SIG-M5 (cell line): ENCODE data around the gene PARN.
"Not testable (repeated sequence)": the region's sequence is repeated elsewhere in the genome, so short reads cannot be mapped to it uniquely, and the experiment has no call there.

Experiments
- DNase-seq: peaks from one replicate; lab custom pipeline; 2025; lab: John Stamatoyannopoulos, UW

PARN gene

DNA sequence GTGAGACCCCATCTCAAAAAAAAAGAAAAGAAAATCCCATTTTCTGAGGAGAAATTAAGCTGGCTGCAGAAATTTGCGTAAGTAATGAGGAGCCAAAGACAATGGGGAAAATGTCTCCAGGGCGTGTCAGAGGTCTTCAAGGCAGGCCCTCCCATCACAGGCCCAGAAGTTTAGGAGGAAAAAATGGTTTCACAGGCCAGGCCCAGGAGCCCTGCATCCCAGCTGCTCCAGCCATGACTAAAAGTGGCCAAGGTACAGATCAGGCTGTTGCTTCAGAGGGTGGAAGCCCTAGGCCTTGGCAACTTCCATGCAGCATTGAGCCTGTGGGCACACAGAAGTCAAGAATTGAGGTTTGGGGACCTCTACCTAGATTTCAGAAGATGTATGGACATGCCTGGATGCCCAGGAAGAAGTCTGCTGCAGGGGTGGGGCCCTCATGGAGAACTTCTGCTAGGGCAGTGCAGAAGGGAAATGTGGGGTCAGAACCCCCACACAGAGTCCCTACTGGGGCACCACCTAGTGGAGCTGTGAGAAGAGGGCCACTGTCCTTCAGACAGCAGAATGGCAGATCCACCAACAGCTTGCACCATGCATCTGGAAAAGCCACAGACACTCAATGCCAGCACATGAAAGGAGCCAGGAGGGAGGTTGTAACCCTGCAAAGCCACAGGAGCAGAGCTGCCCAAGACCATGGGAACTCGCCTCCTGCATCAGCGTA lies 55.2 kb downstream of the PARN start:
- not testable (repeated sequence) for DNase-seq

DNA sequence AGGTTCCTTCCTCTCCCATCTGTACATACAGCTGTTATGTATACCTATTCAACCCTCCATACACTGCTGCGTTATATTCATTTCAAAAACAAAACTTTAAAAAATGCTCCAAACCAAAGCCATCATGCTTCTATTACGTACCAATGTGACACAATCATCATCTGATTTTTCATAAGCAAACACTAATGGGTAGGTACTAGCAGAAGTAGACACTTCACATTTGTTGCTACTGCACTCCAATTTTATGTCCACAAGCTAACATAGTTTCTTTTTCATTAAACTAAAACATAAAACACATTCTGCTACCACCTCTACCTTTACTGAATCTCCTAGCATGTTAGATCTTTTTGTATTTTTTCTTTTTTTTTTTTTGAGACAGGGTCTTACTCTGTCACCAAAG lies 57.5 kb downstream of the PARN start:
- no peak for DNase-seq

DNA sequence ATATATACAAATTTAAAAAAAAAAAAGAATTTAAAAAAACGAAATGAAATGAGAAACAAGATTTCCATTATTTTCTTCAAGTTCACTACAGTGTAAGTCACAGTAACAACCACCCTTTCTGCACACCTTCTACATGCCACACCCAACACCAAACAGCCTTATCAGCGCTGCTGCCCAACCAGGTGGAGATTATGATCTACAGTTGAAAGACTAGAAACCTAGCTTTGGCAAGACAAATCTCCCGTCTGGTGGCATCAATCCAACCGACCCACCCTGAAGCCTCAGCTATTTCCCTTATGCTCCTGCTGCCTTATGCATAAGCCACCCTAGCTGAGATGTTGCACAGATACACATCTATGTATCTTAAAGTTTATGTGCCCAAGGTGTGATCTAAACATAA lies 60.8 kb downstream of the PARN start:
- no peak for DNase-seq

DNA sequence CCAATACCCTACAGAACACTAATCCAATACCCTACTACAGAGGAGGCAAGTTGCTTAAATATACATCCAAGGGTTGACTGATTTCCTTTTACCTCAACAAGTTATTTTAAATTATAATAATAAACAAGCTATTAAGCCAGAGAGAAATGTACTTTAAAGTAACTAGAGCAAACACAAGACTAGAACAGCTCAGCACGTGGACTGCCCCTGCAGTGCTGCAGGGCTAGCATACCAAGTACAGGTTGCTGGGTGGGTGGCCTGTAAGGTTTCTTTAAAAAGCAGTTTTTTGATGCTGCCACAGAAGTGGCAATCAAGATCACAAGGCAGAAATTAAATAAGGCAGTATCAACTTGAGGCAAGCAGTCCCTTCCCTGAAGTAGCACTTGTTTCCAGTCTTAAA lies 63.5 kb downstream of the PARN start:
- no peak for DNase-seq

DNA sequence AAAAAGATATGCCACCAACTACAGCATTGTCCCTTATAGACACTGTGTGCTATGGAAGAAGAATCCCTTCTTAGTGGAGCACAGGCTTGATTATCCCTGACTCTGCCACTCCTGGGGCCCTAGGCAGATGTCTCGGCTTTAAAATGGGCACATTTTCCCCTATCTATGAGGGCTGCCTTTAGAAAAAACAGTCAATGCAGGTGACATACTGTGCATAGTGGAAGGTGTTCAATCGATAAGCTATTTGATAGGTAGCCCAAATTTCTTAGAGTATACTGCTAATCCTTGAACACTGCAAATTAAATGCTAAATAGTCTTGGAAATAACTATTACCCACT lies 64.4 kb downstream of the PARN start:
- DNase-seq = no peak

DNA sequence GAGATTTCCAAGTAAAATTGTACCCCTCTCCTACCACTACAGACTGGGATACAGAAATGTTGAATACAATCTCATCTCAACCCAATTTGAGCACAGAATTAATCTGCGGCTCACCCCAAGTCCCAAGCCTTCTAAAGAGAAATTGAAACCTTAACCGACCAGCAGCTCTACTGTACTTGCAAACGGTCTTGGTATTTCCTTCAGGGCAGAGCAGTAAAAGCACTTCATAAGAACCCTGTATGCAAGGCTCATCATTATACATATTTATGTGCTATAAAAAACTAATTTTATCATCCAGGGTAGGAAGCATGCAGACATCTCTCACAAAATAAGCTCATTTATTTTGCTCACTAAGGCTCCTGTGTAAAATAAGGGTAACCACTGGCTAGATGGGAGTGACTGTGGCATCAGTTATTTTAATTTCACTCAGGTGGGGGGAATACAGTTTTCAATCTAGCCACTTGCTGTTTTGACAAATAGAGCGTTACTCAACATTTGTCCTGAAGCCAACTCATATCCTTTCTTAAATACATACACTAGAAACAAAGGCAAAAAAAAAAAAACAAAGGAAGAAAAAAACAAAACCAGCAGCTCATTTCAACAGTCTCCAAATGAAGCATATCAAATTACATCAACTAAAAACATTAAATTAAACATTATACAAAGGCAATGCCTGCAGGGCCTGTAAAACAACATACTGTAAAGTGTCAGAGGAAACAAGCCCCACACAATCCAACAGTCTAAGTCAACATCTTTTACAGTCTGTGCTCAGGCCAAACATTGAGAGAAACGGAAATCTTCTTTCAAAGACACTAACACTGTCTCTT lies 65.0 kb downstream of the PARN start:
- DNase-seq = no peak

DNA sequence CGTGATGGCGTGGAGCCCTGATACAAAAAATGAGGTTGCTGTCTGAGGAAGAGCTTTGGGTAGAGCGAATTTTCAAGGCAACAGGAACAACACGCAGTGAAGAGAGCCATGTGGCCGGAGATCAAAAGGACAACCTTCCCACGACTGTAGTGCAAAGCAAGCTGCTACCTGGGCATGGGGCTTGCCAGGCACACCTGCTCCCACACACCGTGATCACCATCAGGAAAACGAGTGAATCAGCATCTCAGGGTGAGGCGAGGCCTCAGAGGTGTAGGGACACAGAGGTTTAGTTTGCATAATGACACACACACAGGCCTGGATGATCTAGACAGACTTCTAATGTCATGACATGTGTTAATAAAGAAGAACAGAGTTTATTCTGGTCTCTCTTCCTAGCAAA lies 65.7 kb downstream of the PARN start:
- DNase-seq = no peak

DNA sequence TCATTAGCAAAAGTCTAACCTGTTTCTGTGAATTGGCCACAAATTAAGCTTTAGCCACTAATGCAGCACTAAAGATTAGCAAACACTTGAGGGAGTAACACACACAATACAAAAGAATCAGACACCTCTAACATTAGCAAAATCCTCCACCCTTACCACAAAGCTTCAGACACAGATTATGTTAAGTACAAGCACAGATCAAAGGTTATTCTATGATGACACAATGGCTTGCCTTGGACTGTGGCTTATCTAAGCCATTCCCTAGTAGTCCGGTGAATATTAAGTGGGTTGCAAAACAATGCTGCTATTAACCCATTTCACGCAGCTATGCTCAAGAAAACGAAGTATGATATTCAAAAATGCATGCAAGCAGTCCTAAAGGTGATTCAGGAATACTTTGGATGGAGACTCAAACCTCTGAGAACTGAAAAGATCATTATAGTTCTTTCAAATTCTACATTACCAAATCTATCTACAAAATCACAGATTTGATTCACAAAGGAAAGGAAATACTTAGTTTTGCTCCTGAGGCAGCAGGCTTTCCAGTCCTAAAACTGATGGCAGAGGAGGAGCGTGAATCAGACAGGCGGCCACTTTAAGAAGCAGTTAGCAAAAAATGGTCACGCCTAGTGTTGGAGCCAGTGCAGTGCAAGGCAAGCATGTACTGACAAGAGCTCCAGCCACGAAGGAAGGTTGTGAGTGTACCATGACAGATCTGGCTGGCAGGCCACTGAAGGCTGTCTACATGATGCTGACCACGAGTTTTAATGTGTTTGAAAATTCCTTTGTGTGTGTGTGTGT lies 67.2 kb downstream of the PARN start:
- no peak for DNase-seq

DNA sequence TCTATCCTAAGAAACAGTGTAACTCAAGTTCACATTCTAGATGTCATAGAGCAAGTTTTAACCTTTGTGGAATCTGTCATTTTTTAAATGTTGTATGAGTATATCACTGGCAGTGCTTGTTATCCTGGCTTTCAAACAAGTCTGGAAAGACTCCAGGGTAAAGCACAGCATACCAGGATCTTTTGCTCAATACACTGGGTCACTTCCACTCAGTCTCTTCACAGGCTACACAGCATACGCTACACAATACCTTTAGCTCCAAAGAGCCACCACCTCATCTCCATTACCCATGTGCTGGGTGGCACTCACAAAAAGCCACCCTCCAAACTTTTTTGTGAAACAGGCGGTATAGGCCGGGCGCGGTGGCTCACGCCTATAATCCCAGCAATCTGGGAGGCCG lies 69.5 kb downstream of the PARN start:
- DNase-seq = no peak

DNA sequence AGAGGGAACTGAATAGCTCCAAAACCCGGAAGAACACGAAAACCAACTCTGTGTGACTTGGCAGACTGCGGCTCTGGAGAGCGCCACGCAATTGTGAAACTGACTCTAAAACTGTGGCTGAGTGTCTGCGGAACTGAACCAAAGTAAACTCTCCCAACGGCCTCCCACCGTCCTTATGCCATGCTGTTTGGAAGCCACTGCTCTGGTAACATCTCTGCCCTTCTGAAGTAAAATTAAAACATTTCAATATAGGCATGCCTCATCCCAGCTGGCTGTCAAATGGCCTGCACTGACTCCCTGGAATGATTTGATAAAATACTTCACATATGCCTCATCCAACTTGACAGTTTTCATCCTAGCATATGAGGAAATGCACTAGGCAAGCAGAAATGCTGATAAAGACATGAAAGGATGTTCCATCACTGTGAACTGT lies 70.2 kb downstream of the PARN start:
- peak; percentile 74 for DNase-seq

DNA sequence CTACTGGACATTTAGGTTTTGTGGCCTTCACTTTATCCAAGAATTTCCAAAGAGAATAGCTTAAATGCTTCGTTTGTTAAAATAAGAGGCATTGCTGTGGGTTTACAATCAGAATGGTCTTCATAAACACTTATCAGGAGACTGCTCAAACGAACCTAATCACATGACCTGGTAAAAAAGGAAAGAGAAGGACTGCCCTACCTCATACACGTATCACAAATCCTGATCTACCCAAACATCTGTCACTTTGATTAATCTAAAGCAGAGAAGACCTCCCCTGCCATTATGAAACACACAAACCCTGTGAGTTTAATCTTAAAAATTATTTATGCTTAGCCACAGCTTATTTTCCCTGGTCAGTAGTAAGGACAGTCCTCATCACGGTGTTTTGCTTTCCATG lies 76.6 kb downstream of the PARN start:
- no peak for DNase-seq

DNA sequence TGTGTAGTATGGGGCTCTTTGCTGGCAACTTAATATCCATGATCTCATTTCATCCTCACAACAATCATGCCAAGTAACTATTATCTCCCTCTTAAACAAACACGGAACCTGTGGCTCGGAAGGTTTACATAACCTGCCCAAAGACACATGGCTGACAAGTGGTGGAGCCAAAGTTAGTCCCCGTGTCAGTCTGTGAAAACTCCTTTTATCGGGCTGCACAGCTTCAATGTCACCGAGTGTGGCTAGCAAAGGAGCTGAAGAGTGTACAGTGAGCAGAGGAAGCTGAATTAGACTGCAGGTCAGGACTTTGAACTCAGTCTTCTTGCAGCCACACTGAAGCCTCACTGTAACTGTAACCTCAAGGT lies 80.3 kb downstream of the PARN start:
- DNase-seq = no peak

DNA sequence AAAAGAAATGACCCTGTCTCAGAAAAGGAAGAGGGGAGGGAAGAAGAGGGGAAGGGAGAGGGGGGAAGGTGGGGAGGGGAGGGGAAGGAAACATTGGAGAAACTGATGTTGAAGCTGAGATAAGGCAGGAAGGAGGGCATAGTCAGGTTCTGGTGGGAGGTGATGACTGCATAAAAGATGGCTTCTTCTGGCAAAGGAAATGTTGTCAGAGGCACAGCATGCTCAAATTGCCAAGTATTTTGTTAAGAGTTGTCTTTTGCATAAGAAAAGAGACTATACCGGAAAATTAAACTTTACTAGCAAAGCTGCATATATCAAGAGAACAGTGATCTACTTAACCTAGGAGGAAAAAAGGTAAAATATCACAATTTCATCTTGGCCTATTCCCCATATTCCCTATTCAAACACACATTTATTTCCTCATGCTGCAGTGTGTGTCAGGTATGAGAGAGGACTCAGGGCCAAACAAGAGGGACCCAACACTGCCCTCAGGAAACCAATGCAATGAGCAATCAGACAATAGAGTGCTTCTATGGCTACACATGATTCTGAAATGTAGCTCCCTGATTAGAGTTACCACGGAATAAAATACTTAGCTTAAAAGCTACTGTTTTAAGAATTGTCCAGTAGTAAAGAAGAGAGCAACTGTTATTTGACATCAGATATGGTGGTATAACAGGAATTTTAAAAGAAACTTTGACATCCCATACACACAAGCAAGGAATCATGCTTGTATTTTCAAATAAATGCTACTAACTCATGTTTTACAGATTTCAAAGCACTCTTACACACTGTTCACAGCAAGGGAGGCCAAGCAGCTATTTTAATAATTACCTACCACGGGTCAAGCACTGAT lies 80.9 kb downstream of the PARN start:
- no peak for DNase-seq

DNA sequence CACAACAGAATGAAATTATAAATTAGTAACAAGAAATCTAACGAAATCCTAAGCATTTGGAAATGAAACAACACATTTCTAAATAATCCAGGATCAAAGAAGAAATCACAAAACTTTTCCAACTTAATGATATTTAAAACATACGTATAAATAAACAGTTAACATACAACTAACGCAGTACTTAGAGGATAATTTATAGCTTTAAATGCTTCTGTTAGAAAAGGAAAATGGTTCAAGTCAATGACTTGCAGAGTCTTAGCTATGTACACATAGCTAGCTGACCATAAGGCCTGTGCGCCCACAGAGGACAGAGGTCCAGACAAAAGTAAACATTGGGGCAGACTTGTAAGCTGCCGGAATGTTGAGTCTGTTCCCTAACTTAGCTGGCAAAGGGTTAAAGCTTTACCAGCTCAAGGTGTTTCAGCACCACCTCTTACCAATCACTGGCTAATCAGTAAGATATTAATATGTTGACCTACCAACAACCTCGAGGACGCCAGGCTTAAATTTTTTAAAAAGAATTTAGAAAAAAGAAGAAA lies 84.6 kb downstream of the PARN start:
- no peak for DNase-seq

DNA sequence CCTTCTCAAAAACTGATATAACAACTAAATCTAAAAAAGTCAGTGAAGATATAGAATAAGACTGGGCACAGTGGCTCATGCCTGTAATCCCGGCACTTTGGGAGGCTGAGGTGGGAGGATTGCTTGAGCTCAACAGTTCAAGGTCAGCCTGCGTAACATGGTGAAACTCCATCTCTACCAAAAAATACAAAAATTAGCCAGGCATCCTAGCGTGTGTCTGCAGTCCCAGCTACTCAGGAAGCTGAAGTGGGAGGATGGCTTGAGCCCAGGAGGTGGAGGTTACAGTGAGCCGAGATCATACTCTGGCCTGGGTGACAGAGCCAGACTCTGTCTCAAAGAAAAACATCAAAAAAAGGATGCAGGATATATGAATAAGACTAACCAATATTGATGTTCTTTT lies 85.2 kb downstream of the PARN start:
- DNase-seq = not testable (repeated sequence)

DNA sequence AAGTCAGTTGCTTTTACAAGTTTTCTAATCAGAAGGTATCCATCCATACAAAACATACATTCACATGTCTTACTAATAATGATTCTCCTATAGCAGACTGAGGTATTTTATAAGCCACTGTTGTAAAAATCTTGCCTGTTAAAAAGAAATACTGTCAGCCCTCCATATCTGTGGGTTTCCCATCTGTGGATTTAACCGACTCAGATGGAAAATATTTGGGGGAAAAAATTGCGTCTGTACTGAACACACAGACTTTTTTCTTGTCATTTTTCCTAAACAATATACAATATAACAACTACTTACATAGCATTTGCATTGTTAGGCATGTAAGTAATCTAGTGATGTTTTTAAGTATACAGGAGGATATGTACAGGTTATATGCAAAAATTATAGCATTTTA lies 90.4 kb downstream of the PARN start:
- DNase-seq = no peak

DNA sequence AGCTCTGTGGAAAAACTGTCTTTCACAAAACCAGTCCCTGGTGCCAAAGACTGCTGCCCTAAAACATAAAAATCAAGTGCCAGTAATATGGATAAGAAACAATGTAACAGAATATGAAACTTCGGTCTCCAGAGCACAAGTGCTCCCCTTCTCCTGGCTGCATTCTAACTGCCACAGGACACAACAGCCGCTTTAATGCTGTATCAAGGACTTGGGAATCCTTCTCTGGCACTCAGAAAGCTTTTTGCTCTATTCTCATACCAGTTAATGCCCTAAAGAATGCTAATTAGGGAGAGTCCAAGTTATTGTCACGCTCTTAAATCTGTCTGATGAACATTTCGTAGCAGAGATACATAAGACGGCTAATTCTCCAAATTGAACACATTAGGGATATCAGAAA lies 90.9 kb downstream of the PARN start:
- DNase-seq = no peak

DNA sequence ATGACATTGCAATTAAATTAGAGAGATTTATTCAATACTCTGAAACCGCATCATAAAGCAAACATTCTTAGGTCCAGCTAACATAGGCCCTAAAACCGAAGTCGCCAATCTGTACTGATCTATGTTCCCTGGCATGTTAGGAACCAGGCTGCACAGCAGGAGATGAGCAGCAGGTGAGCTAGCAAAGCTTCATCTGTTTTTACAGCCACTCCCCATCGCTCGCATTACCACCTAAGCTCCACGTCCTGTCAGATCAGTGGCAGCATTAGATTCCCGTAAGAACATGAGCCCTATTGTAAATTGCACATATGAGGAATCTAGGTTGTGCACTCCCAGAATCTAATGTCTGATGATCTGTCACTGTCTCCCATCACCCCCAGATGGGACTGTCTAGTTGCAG lies 91.5 kb downstream of the PARN start:
- DNase-seq = no peak

DNA sequence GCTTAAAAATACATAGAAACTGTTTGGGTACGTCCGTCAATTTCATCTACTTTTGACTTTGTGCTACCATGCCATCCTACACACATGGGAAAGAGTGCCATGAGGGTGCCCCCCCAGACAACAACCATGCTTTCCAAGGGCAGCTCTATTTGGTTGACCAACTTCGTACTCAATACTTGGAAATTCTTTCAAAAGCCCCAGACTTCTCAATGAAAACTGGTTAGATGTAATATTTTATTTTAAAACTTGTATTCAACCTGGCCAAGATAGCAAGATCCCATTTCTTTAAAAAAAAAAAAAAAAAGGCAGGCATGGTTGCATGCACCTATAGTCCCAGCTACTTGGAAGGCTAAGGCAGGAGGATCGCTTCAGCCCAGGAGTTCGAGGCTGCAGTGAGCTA lies 98.4 kb downstream of the PARN start:
- DNase-seq = no peak

DNA sequence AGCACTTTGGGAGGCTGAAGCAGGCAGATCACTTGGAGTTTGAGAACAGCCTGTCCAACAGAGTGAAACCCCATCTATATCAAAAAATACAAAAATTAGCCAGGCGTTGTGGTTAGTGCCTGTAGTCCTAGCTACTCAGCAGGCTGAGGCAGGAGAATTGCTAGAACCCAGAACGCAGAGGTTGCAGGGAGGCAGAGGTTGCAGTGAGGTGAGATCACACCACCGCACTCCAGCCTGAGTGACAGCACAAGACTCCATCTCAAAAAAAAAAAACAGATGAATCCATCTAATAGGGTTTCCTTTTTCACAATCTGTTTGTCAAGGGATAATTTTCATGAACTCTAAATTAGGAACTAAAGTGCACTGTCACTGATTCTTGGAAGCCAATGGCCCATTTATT lies 99.0 kb downstream of the PARN start:
- no peak for DNase-seq

DNA sequence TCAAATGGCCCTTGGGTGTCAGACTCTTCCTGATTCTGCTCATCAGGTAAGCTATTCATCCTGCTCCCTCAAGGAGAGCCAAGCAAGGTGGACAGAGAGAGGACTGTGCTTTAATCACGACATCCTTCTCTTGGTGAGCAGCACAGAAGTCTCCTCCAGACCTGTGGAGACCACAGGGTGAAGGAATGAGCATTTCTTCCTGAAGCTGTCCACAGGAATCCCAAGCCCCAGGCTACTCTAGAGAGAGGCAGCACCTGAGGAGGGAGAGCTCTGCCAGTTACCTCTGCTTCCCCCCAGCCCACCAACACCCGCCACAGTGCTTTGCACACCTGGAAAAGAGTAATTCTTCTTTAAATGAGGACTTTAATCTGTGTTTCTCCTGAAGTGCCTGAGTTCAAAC lies 100.0 kb downstream of the PARN start:
- DNase-seq = no peak
